Head of caudate nucleus (tissue), 42 donors: ENCODE measurements around the gene ZMIZ1.
A peak's percentile ranks its signal among the peaks of the same experiment; 100 is the strongest.

Experiments
- DNase-seq, 42 donors: peaks; one replicate each; pipeline versions ENCODE4 v3.0.0 to v3.0.0-alpha.2; 2020 to 2021; ENCODE audit warnings: mixed read lengths in 7 of 42
- intact Hi-C: fragments of 100-400 bp; cut with DNase I; formaldehyde crosslinking; loops from one replicate; pipeline ENCODE4 v1.15.0; 2022

ZMIZ1 gene

DNA sequence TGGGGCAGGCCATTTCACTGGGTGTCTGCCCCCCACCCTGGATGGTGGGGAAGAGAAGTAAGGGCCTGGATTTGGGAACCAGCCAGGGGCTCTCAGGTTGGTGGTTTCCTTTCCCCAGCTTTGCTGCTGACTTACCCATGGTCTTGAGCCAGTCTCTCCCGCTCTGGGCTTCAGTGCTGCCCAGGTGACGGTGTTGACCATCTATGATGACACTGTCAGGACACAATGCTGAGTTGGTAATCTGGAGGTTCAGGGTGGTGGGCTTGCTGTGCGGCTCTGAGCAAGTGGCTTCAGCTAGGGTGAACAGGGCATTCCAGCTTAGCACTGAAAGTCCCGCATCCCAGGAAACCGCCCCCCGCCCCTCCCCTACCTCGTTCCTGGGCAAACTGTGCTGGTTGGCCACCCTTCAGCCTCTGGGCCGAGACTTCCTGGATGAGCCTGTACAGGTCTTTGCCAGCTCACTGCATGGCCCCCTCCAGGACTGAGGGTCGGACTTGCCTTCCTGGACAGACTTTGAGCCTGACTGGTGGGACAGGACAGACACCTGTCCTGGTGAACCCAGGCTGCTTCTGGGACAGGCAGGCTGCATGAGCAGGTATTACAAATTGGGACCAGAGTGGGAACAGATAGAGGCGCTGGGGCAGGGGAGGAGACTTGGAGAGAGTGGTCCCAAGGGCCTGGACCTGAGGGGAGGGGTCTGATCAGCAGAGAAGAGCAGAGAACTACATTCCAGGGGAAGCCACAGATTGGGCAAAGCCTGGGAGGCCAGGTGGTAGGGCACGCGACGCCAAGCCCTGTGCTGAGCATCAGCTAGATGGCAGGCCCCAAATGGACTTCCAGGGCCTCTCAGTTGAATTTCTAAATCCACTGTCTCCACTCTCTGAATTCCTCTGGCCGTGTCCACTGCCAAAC lies 19.9 kb upstream of the ZMIZ1 start:
- peak in 14 of 42 donors; percentile 3 to 37 (median 19) for DNase-seq
- intact Hi-C loops = no loop called here

DNA sequence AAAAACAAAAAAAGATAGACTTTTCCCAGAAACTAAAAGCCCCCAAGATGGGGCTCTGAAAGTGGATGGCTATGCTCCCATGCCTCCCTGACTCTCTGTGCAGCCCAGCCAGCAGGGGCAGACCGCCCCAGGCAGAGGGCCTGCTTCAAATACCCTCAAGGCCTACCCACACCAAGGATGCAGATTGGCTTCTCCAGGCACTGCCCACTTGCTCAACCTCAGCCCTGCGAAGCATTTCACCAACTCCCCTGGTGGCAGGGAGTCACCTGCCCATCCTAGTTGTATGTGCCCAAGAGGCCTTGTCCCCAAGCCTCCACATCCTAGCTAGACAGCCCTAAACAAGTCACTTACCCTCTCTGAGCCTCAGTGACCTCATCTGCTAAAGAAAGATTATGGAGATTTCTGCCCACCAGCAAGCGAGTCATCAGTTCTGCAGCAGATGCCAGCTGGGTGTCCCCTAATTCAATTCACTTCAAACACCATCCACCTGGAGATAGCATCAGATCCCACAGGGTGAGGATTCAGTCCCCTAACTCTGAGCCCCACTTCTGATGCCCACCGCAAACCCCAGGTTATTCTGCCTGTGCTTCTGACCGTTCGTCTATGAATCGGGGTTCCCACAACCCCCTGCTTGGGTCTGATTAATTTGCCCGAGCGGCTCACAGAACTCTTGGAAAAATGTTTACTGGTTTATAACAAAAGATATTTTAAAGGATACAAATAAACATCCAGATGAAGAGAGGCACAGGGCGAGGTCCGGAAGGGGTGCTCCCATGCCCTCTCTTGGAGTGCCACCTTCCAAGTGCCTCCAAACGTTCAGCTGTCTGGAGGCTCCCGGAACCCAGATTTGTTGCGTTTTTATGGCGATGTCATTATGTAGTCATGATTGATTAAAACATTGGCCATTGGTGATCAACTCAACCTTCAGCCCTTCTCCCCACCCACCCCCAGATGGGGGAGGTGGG lies 18.6 kb upstream of the ZMIZ1 start:
- intact Hi-C loops = no loop called here
- DNase-seq = peak in 13 of 42 donors; percentile 3 to 38 (median 15)

DNA sequence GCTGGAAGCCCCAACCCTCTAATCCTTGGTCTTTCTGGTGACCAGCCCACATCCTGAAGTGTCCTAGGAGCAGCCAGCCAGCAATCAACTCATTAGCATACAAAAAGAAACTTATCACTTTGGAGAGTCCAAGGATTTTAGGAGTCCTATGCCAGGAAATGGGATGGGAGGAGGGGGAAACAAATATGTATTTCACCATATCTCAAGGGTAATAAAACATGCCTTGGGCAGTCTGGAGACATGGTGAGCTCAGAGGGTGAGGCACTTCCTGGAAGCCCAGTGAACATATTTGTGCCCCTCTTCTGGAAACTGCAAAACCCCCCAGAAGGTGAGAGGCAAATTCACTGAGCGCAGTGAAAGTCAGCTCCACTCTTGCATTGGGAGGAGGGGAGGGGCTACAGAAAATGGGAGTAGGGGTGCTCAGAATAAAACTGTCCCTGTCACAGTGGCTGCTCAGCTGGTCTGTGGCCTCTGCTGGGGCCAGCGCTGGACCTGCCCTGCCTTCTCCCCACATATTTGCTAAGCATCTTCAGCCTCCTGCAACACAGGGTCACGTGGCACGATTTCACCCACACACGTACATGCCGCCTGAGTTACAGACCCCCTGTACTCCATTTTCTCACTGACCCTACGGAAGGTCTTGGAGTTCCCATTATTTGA lies 17.7 kb upstream of the ZMIZ1 start:
- intact Hi-C loops = no loop called here
- peak in 8 of 42 donors; percentile 0 to 12 (median 4) for DNase-seq

DNA sequence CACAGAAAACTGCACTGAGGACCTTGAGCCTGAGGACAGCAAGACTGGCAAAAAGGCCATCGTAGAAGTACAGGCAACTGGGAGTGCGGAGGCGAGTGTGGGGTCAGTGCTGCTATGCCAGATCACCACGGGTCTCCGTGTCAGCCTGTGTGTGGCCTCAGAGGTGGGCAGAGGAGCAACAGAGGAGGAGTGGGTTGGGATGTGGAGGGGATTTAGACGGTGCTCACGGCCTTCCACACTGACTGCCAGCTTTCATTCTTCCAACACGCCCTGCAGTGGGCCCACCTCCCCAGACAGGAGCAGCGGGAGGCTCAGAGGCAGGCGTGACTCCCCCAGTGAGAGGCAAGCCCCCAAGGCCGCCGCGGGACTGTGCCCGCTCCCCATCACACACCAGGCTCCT lies 17.0 kb upstream of the ZMIZ1 start:
- intact Hi-C loops = no loop called here
- DNase-seq = peak in 13 of 42 donors; percentile 1 to 34 (median 12)

DNA sequence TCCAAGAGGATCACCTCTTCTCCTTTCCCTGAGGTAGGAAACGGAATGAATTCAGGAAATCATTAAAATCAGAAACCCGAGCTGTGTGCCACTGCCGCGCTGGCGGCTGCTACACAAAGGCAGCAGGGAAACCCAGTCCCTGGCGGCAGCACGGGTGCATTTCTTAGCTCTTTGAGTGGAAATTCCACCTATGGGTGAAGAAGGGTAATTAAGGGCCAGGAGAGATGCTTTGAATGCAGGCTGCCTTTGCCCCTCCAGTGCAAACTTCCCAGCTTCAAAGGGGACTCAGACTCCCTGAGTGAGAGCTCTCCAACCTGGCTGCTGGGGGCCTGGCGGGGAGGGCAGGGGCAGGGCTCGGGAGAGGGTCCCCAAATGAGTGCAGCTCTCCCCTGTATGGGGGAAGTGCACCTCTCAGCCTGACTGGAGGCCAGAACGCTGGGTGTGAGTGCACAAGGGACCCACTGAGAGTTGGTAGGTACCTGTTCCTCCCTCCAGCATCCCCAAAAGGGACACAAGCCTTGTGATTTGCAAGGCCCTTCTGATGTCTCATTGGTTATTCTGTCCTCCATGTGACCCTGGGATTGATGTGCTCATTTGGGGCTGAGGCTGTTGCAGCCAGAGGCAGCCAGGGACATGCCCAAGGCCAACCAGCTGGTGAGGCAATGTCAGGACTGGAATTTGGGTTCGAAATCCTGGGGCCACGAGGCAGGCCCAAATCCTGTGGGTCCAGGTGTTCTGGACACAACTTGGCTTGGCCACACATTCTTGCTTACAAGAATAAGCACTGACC lies 16.3 kb upstream of the ZMIZ1 start:
- intact Hi-C loops = no loop called here
- DNase-seq = peak in 30 of 42 donors; percentile 23 to 80 (median 58)

DNA sequence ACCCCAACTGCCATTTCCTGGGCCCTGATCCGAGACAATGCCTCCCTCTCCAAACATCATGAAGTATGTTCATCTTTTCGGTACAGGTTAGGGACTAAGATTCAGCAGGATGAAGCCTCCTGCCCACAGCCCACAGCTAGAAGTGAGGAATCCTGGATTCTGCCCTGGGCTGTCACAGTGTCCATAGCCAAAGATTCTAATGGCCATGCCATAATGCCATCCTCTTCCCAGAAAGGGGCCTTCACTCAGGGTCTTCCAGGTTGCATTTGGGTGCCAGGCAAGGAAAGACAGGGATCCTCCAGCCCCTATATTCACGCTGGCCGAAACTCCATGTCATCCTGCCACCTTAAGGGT lies 15.7 kb upstream of the ZMIZ1 start:
- intact Hi-C loops = no loop called here

DNA sequence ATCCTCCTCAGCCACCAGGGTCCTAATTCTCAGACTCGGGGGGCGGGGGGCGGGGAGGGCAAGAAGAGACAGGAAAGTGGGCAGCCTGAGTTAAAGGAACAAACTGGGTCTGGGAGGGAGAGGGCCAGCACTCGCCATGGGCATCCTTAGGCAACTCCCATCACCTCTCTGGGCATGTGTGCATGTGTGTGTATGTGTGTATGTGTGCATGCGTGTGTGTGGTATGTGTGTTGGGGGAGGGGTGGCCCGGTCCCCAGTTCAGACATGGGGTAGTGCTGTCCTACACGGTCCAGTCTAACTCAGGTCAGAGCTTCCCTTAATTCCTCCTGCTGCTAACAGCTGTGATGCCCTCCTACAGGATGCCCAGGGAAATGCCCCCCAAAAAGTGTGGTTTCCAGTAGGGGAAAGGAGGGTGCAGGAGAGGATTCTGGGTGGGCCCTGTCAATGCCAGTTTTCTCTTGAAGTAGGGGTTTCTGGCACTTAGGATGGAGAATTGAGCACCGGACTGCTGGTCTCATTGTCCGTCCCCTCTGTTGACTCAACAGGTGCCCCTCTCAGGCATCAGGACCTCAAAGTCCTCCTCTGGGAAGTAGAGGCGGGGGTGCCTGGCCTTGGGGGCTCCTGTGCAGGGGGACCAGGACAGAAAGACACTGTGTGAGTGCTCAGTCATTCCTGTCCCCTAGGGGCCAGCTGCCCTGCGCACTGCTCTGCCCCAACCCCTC lies 15.1 kb upstream of the ZMIZ1 start:
- intact Hi-C loops = no loop called here
- DNase-seq = peak in 10 of 42 donors; percentile 2 to 25 (median 4)

More for the DNA sequence above, 15.7 kb upstream of the ZMIZ1 start:
- DNase-seq = peak in 3 of 42 donors; percentile 0 to 6 (median 1)

DNA sequence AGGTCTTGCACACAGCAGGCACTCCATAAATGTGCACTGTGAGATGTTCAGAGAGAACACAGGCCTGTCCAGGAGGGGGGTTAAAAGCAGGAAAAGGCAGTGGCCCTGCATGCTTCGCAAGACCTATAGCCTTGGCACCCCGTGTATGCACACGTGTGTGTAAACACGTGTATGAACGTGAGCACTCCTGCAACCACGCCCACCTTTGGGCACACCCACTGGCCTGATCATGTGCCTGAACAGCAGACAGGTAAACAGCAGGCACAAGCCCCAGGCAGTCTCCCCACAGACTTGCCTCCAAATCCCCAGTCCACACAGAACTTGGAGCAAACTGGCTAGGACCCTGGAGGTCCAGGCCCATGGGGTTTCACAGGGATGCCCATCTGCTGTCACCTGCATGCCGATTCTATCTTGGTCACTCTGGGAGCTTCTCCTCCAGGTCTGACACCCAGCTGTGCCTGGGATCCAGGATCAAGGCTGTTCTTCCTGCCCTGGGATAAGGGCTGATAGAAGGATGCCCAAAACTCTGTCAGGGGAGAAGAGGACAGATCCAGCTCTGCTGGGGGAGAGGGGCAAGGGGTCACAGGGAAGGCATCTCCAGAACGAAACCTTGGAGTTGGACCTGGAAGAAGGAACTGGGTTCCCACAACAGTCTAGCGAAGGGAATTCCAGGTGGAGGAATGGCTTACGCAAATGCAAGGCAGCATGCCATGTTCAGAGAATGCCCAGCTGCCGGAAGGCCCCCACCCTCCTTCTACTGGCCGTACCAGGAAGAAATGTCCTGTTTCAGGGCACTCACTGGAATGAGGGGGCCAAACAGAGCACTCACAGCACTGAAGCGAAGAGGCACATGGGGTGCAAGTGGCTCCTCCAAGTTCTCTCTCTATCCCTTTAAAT lies 14.3 kb upstream of the ZMIZ1 start:
- peak in 13 of 42 donors; percentile 2 to 39 (median 7) for DNase-seq
- intact Hi-C loops = no loop called here

DNA sequence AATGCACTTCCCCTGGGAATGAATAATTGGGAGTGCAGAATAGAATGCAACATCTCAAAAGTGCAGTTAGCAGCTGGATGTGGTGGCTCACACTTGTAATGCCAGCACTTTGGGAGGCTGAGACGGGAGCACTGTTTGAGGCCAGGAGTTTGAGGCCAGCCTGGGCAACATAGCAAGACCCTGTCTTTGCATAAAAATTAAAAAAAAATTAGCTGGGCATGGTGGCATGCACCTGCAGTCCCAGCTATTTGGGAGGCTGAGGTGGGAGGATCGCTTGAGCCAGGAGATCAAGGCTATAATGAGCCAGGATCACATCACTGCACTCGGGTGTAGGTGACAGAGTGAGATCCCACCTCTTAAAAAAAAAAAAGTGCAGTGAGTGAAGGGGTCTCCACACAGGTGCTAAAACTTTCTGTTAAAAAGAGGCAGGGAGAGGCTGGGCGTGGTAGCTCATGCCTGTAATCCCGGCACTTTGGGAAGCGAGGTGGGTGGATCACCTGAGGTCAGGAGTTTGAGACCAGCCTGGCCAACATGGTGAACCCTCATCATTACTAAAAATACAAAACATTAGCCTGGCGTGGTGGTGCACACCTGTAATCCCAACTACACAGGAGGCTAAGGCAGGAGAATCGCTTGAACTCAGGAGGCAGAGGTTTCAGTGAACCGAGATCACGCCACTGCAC lies 13.5 kb upstream of the ZMIZ1 start:
- intact Hi-C loops = no loop called here
- peak in 11 of 42 donors; percentile 1 to 23 (median 5) for DNase-seq

DNA sequence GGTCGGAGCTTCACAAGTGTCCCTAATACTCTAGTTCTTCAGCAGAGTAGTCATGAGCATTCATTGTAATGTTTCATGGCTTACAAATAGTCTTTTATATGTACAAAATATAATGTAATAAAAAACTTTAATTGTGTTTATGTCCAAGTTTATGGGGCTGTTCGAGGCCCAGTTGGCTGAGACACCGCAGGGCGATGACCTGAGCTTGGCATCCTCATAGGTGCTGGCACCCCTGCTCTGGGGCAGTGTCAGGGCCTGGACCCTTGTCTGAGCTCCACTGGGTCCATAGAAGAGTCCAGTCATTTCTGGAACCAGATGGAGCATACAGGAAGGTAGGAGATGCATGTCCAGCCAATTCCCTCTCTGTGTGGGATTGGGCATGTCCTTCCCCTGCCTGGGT lies 12.9 kb upstream of the ZMIZ1 start:
- intact Hi-C loops = no loop called here
- DNase-seq = peak in 7 of 42 donors; percentile 1 to 28 (median 2)

DNA sequence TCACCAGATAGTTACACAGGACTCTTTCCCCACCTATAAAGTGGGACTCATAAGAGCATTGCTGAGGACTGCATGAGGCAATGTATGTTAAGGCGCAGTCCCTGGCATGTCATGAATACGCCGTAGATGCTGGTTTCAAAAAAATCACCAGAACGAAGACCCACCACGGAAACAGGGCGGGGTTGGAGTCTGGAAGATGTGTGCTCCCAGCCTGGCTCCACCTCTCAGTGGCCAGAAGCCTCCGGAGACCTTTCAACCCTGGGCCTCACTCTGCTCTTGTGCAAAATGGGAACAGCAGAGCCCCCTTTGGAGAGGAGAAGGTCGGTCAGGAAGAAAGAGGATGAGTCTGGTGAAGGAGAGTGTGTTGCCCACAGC lies 12.4 kb upstream of the ZMIZ1 start:
- DNase-seq = peak in 5 of 42 donors; percentile 1 to 17 (median 3)
- intact Hi-C loops = no loop called here

DNA sequence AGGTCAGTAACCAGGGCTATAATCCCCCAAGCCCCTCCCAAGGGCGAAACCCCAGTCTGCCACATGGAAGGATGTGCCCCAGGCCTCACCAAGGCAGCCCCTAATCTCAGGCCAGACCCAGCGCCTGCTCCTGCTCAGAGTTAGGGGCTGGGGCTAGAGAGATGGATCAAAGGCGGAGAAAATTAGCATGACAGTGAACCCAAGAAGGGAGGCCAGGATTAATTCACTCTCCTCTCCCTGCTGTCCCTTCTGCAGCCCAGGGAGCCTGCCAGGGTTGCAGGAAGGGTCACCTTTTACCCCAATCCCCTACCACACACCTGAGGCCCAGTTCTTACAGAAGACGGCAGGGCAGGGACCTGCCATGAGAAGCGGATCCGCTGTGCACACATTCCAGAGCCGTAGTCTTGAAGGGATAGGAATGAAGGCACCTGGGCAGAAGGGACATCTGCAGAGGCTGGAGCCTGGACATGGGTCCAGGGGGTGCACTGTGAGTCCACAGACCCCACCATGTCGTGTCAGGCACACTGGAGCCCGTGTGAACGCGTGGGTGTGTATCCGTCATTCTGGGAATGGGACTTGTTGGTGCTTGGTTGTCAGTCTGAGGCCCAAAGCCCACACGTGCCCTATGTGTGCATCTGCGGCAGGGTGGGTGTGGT lies 11.9 kb upstream of the ZMIZ1 start:
- DNase-seq = peak in 6 of 42 donors; percentile 2 to 11 (median 6)
- intact Hi-C loops = no loop called here

DNA sequence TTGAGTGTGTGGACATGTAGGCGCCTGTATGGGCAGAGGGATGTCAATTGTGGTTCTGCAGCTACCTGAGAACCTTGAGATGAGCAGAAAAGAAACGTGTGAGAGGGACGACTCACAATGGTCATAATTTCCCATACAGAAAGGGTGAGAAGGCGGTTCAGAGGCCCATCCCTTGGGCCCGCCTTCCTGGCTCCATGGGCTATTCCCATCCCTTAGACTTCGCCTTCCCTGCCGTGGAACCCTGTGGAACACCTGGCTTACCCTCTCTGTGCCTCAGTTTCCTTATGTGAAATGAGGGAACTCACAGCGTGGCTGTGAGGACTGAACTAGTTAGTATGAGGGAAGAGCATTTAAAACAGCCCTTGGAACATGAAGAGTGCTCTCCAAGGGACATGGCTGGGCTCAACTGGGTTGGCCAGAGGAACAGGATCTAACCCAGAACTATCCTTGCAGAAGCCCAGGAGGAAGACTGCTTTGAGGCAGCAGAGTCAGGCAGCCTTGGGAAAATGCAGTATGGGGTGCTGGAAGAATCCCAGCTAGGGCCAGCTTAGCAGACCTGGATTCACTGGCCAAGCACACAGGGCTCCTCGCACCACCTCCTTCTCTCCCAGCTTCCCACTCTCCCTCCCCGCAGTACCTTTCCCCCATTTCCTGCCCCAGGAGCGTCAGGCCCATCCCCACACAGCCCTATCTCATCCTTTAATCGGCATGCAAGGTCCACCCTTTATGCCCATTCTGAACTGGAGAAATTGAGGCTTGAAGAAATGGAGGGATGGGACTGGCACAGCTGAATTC lies 11.1 kb upstream of the ZMIZ1 start:
- peak in 6 of 42 donors; percentile 3 to 23 (median 5) for DNase-seq
- intact Hi-C loops = no loop called here

DNA sequence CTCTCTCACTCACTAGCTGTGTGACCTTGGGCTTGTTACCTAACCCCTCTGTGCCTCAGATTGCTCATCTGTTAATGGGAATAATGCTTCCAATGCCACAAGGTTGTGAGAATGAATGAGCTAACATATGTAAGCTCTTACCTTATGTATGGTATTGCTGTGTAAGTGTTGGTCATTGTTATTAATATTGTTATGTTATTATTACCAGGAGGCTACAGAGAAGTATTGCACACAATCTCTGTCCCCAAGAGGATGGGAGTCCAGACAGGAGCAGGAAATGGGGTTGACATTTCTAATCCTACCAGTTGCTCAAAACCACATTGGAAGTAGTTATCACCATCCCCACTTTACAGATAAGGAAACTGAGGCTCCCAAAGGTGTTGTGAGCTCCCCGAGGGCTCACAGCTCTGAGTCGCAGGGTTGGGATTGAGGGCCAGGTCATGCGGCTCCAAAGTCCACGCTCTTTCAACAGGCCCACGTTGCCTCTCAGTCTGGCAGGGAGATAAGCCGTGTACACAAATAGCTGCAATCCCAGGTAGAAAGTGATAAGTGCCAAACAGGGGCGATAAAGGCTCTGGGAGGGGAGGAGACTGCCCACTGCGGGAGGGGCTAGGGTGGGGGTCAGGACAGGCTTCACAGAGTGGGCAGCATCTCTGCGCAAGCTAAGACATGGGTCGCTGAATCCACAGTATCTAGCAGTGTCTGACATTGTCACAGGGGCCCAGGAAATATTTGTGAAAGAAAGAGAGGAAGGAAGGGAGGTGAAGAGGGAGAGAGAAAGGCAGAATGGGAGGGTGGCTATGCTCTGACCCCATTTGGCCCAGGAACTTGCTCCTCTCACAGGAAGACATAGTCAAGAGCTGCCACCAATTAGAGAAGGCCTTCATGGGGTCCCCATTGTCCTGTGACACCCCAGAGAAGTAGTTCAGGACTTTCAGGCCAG lies 9.6 kb upstream of the ZMIZ1 start:
- intact Hi-C loops = no loop called here
- peak in 4 of 42 donors; percentile 2 to 22 (median 5) for DNase-seq
